GM12874 (cell line): Measurements from ENCODE around the gene NSUN3.

Experiments
- TF ChIP-seq, protein P1 (sequence below): IDR thresholded peaks from 2 replicates; pipeline ENCODE4 v1.5.1; 2011; ENCODE audit warnings: low read depth, mild to moderate bottlenecking, control low read depth, low read length, moderate library complexity; ENCODE audit not compliant: insufficient read depth

NSUN3 gene

DNA sequence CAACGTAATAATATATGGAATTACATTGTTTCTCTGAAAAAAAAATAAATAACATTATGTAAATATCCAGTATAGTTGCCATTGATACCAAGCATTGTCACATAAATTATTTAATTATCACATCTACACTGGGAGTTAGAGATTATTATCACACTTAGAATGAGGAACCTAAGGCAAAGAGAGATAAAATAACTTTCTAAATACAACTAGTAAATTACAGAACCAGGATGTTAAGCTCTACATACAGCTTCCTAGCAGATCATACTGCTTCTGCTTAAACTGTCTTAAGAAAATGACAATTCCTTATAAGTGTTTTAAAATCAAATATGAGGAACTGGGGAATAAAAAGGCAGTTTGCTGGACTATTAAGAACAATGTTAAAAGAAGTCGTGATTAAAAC, 104.5 kb downstream of the NSUN3 start:
- TF ChIP-seq, protein P1, sequence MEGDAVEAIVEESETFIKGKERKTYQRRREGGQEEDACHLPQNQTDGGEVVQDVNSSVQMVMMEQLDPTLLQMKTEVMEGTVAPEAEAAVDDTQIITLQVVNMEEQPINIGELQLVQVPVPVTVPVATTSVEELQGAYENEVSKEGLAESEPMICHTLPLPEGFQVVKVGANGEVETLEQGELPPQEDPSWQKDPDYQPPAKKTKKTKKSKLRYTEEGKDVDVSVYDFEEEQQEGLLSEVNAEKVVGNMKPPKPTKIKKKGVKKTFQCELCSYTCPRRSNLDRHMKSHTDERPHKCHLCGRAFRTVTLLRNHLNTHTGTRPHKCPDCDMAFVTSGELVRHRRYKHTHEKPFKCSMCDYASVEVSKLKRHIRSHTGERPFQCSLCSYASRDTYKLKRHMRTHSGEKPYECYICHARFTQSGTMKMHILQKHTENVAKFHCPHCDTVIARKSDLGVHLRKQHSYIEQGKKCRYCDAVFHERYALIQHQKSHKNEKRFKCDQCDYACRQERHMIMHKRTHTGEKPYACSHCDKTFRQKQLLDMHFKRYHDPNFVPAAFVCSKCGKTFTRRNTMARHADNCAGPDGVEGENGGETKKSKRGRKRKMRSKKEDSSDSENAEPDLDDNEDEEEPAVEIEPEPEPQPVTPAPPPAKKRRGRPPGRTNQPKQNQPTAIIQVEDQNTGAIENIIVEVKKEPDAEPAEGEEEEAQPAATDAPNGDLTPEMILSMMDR: no peak

DNA sequence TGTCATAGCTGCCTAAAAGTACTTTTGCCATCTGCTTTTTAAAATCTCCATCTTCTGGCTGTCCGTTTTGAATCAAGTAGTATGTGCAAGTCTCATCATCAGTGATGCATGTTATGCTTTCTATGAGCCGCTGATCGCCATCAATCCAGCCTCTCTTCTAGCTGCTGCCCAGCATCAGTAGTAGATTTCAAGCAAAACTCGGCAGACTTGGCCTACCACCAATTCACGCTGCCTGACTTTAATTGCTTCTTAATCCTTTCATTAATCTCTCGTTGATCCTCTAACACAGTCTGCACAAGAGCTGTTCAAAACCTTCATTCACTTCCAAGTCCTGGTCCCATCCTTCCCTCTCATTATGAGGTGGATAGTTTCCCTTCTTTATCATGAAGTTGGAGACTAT, 104.9 kb downstream of the NSUN3 start:
- TF ChIP-seq, protein P1: no peak

DNA sequence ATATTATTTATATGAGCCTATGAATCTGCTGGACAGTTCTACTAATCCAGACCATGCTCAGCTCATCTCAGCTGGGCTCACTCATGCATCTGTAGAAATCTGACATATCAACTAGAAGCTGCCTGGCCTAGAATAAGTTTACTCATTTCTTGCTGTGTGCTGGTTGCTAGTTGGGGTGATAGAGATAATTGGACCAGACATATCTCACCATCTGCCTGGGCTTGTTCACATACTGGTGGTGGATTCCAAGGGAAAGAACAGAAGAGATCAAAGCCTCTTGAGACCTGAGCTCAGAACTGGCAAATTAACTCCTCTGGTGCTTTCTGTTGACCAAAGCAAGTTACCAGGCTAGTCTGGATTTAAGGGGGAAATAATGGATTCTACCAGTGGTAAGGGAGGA, 109.1 kb downstream of the NSUN3 start:
- TF ChIP-seq, protein P1: no peak

DNA sequence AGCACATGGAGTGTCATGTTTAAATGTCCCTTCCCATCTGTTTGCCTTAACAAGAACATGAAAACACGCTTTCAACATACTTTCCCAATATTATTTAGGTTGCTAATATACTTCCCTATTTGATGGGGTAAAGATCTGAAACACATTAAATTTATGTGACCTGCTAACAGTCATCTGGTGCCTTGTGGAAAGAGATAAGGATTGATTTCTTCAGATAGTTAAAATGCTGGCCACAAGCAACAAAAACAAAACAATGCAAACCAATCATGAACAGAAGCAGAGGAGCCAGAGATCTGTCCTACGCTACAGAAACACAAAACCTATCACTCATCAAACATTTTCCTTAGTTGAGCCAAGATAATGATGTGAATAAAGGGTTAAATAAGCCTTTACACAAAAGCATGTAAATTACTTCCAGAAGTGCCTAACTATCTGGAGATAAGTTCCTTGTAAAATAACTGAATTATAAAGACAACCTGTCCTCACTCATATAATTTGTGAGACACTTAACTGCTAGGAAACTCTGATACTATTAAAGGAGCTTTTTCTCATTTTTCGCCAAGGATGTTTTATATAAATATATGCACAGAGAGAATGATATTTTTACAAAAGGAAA, 109.9 kb downstream of the NSUN3 start:
- TF ChIP-seq, protein P1: no peak

DNA sequence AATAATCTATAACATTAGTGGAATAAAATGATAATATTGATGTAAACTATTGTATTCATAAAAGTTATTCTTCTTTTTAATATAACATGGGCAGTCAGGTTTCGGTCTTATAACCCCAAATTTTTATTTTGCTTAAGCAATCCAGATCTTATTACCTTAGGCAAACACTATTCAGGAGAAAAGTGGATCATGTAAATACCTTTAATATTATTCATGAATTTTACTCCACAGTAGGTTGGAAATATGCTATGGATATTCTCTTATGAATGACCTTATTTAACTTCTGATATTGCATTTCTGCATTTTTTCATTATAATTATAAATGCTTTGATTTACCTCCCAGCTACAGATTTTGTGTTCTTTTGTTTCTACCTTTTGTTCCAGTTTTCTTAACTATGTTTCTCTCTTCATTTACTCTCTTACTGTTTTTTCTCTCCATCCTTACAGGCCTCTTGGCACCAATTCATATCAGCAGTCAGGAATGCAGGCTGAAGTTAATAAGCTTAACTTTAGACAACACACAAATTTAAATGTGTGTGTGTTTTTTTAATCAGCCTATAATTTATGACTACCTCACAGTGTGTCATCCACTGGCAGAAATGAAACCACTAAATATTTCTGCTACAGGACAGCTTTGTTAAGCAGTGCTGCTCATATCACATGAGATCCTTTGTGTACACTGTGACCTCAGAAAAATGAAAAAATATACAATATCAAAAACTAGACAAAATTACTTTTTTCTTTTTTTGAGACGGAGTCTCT, 111.0 kb downstream of the NSUN3 start:
- TF ChIP-seq, protein P1: no peak

DNA sequence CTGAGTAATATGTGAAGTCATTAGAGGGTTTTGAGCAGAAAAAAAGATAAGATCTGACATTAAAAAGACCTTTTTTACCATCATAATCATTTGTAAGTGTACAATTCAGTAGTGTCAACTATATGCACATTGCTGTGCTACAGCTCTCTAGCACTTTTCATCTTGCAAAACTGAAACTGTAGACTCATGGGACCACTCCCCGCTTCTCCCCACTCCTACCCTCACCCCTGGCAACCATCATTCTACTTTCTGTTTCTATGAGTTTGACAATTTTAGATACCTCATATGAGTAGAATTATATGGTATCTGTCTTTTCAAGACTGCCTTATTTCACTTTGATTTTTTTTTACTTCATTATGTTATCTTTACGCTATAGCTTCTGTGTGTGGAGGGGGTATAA, 112.8 kb downstream of the NSUN3 start:
- TF ChIP-seq, protein P1: no peak

DNA sequence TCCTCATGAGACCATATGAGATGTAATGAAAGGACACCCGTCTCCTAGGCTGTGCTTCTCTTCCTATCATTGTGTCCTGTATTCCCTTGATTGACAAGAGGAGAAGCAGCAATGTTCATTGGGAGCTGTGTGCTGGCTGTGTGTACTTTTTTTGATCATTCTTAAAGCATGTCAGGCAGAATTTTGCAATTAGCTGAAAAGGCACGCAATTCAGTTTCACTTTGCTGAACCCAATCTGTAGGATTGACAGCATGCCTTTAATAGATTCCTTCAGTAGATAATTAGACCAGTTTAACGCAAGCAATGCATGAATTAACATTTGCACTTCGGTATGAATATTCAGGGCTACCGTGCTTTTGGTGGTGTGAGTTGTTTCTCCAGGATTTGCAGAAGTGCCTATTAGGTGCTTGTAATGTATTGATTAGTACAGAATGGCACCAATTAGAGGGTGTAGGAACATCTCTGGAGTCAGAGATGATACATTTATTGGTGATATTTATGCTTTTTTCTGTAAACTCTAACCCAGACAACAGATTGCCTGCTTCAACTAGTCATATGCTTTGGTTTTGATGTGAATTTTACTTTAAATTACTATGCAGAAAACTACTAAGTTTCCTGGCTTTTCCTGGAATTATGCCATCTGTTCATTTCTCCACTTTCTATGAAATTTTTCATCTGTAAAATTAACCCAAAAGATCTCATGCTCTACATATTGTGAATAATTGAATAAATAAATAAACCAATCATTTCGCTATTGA, 114.3 kb downstream of the NSUN3 start:
- TF ChIP-seq, protein P1: no peak
